SK-N-SH (cell line): Measurements from ENCODE around the gene CDKAL1. TPM values are rescaled to one million over a fixed set of nuclear protein-coding genes. Genes with fewer than 3 reads are reported as not detected.

Source experiments
- CTCF ChIA-PET: fragments of 300-600, 350-600 bp; formaldehyde crosslinking; extraction: SDS; loops from one replicate; lab custom pipeline; 2021; lab: Yijun Ruan, JAX
- POLR2A ChIA-PET: fragments of 350-600 bp; sonication (Branson Sonifier 250); formaldehyde crosslinking; extraction: SDS; loops from one replicate; lab custom pipeline; 2020; ENCODE audit warnings: antibody characterized with exemption, inconsistent platforms; lab: Yijun Ruan, JAX
- DNase-seq: peaks from one replicate; pipeline ENCODE4 v3.0.0; 2012
- H2AFZ ChIP-seq: fragments of 200-600 bp; sonication (generic); 2 replicates; pipeline ENCODE4 v1.8.1; 2016; ENCODE audit warnings: antibody characterized with exemption, mild to moderate bottlenecking, low read depth
- H3F3A ChIP-seq: fragments of 200-600 bp; sonication (generic); replicated peaks from 2 replicates; pipeline ENCODE3; 2016; ENCODE audit warnings: antibody characterized with exemption, mild to moderate bottlenecking; ENCODE audit not compliant: insufficient read depth
- H3K27ac ChIP-seq, 2 experiments: fragments of 200-500 bp in 1 of 2; fragments of 200-600 bp in 1 of 2; sonication (Bioruptor generic) in 1 of 2; sonication (generic), shearing (Covaris generic) in 1 of 2; 2 replicates each; pipeline versions ENCODE4 v1.5.1 to v1.6.1; 2014 to 2016; ENCODE audit warnings: low read depth in 2 of 2, inconsistent platforms in 1 of 2, low read length in 1 of 2, mild to moderate bottlenecking in 1 of 2, mixed read lengths in 1 of 2
- H3K27me3 ChIP-seq: fragments of 200-600 bp; sonication (generic), shearing (Covaris generic); 2 replicates; pipeline ENCODE4 v1.6.1; 2016; ENCODE audit warnings: mixed run types; ENCODE audit not compliant: insufficient read depth
- H3K36me3 ChIP-seq, 2 experiments: fragments of 200-500 bp in 1 of 2; fragments of 200-600 bp in 1 of 2; sonication (Bioruptor generic) in 1 of 2; sonication (generic) in 1 of 2; replicated peaks in 1 of 2; 2 replicates each; pipeline versions ENCODE3 to v1.5.1; 2014 to 2016; ENCODE audit warnings: low read length in 1 of 2, mild to moderate bottlenecking in 1 of 2; ENCODE audit not compliant: insufficient read depth in 2 of 2, control insufficient read depth in 1 of 2
- H3K4me1 ChIP-seq, 2 experiments: fragments of 200-500 bp in 1 of 2; fragments of 200-600 bp in 1 of 2; sonication (Bioruptor generic) in 1 of 2; sonication (generic), shearing (Covaris generic) in 1 of 2; 2 replicates each; pipeline versions ENCODE4 v1.5.1 to v1.6.1; 2014 to 2016; ENCODE audit warnings: low read depth in 1 of 2, low read length in 1 of 2, mixed run types in 1 of 2; ENCODE audit not compliant: insufficient read depth in 2 of 2, control insufficient read depth in 1 of 2
- H3K4me2 ChIP-seq: fragments of 200-600 bp; sonication (generic), shearing (Covaris generic); 2 replicates; pipeline ENCODE4 v1.6.1; 2017; ENCODE audit warnings: mixed run types
- H3K4me3 ChIP-seq, 2 experiments: fragments of 200-500 bp in 1 of 2; fragments of 200-600 bp in 1 of 2; sonication (Bioruptor generic) in 1 of 2; sonication (generic), shearing (Covaris generic) in 1 of 2; 2 replicates each; pipeline versions ENCODE4 v1.5.1 to v1.8.1; 2014 to 2016; ENCODE audit warnings: low read depth in 2 of 2, inconsistent platforms in 1 of 2, low read length in 1 of 2, mild to moderate bottlenecking in 1 of 2, mixed read lengths in 1 of 2, moderate library complexity in 1 of 2
- H3K79me2 ChIP-seq: fragments of 200-600 bp; sonication (generic); 2 replicates; pipeline ENCODE4 v1.8.1; 2017; ENCODE audit warnings: mild to moderate bottlenecking; ENCODE audit not compliant: insufficient read depth
- H3K9ac ChIP-seq: fragments of 200-600 bp; sonication (generic); 2 replicates; pipeline ENCODE4 v1.6.1; 2017; ENCODE audit warnings: mixed run types
- H3K9me2 ChIP-seq: fragments of 200-600 bp; sonication (generic); 2 replicates; pipeline ENCODE4 v1.6.1; 2017; ENCODE audit warnings: mixed run types
- H3K9me3 ChIP-seq: fragments of 200-600 bp; sonication (generic); 2 replicates; pipeline ENCODE4 v1.6.1; 2017; ENCODE audit warnings: mixed run types, mild to moderate bottlenecking, moderate library complexity
- H4K20me1 ChIP-seq: fragments of 200-600 bp; sonication (generic); 2 replicates; pipeline ENCODE4 v1.6.1; 2017; ENCODE audit warnings: mild to moderate bottlenecking, mixed run types; ENCODE audit not compliant: insufficient read depth
- CHD2 ChIP-seq: fragments of 150-350 bp; IDR thresholded peaks from 2 replicates; pipeline ENCODE4 v1.6.1; 2018; ENCODE audit warnings: low read length; ENCODE audit not compliant: partially characterized antibody
- ELF1 ChIP-seq: IDR thresholded peaks from 2 replicates; pipeline ENCODE4 v1.4.0; 2012
- EZH2phosphoT487 ChIP-seq: fragments of 200-600 bp; sonication (generic); IDR thresholded peaks from 2 replicates; pipeline ENCODE4 v1.6.1; 2017; ENCODE audit warnings: low read depth, mixed run types, mild to moderate bottlenecking, antibody characterized with exemption, moderate library complexity, borderline replicate concordance
- FOSL2 ChIP-seq: IDR thresholded peaks from 2 replicates; pipeline ENCODE4 v1.4.0; 2012; ENCODE audit warnings: low read depth, mild to moderate bottlenecking, moderate library complexity, borderline replicate concordance
- FOXM1 ChIP-seq: IDR thresholded peaks from 2 replicates; pipeline ENCODE4 v1.4.0; 2012; ENCODE audit warnings: low read depth, mild to moderate bottlenecking
- GABPA ChIP-seq: IDR thresholded peaks from 2 replicates; pipeline ENCODE4 v1.4.0; 2012; ENCODE audit warnings: low read depth, mild to moderate bottlenecking
- GATA2 ChIP-seq: sonication (generic); formaldehyde crosslinking; IDR thresholded peaks from 2 replicates; pipeline ENCODE4 v1.5.0; 2020; ENCODE audit warnings: mild to moderate bottlenecking, missing genetic modification reagents
- JUND ChIP-seq: IDR thresholded peaks from 2 replicates; pipeline ENCODE4 v1.4.0; 2012
- MXI1 ChIP-seq: IDR thresholded peaks from 2 replicates; pipeline ENCODE4 v1.6.1; 2012; ENCODE audit warnings: mild to moderate bottlenecking, low read depth, low read length, improper control_type of control experiment
- NFIC ChIP-seq: IDR thresholded peaks from 2 replicates; pipeline ENCODE4 v1.4.0; 2012; ENCODE audit warnings: borderline replicate concordance
- PBX3 ChIP-seq: IDR thresholded peaks from 2 replicates; pipeline ENCODE4; 2012
- POLR2AphosphoS5 ChIP-seq: IDR thresholded peaks from 2 replicates; pipeline ENCODE4 v1.6.1; 2012; ENCODE audit warnings: low read depth, low read length
- RAD21 ChIP-seq: IDR thresholded peaks from 2 replicates; pipeline ENCODE4 v1.6.1; 2012; ENCODE audit warnings: mild to moderate bottlenecking, low read length
- RCOR1 ChIP-seq: fragments of 150-350 bp; IDR thresholded peaks from 2 replicates; pipeline ENCODE4 v1.6.1; 2017; ENCODE audit warnings: antibody characterized with exemption, low read length
- RXRA ChIP-seq: IDR thresholded peaks from 2 replicates; pipeline ENCODE4 v1.4.0; 2012; ENCODE audit warnings: low read depth, mild to moderate bottlenecking, borderline replicate concordance
- TAF1 ChIP-seq: IDR thresholded peaks from 2 replicates; pipeline ENCODE4 v1.6.1; 2012; ENCODE audit warnings: low read depth, mild to moderate bottlenecking, low read length, moderate library complexity, borderline replicate concordance
- TCF12 ChIP-seq: IDR thresholded peaks from 2 replicates; pipeline ENCODE4 v1.4.0; 2012
- TEAD4 ChIP-seq: IDR thresholded peaks from 2 replicates; pipeline ENCODE4 v1.4.0; 2012; ENCODE audit warnings: mild to moderate bottlenecking, borderline replicate concordance; ENCODE audit not compliant: insufficient read depth
- USF1 ChIP-seq: IDR thresholded peaks from 2 replicates; pipeline ENCODE4 v1.4.0; 2012; ENCODE audit warnings: low read depth, borderline replicate concordance
- YY1 ChIP-seq: IDR thresholded peaks from 2 replicates; pipeline ENCODE4 v1.4.0; 2012; ENCODE audit warnings: low read depth, mild to moderate bottlenecking
- WGBS: methylation state at CpG from one replicate; pipeline ENCODE4 v1.1.6; 2017; ENCODE audit warnings: low lambda C conversion rate; 5-methylcytosine and 5-hydroxymethylcytosine counted together
- polyA plus RNA-seq, 3 experiments: library from polyadenylated mRNA; depleted of rRNA; stranded (reverse); fragments of >200 nt; gene quantifications; 2 replicates each; pipeline ENCODE4 v1.2.3, GENCODE V29; 2012
- TF ChIP-seq, protein P1 (sequence below): IDR thresholded peaks from 2 replicates; pipeline ENCODE4 v1.4.0; 2012; ENCODE audit warnings: low read depth, borderline replicate concordance
- TF ChIP-seq, protein P2 (sequence below): IDR thresholded peaks from 2 replicates; pipeline ENCODE4 v1.4.0; 2012; ENCODE audit warnings: low read depth
- TF ChIP-seq, protein P3 (sequence below): fragments of 200-600 bp; sonication (generic); IDR thresholded peaks from 2 replicates; pipeline ENCODE4 v1.6.1; 2017; ENCODE audit warnings: antibody characterized with exemption, mild to moderate bottlenecking, moderate library complexity

Gene CDKAL1
- polyA plus RNA-seq, 1 of the 3 experiments (the other 2 are of a cell fraction) = 2.6 TPM

- peak overlapping the region; percentile 26 to 77; a peak in 3 of 4 replicates for H3K27ac ChIP-seq
- peaks cover 0 to 14% of the 10 kb centered on the region in 2 experiments; a peak in 2 of 4 replicates for H3K4me1 ChIP-seq
- H3F3A ChIP-seq = no peaks in the 10 kb centered on the region
- peak overlapping the region; percentile 46 for H3K4me2 ChIP-seq
- H3K36me3 ChIP-seq = no peaks in the 10 kb centered on the region
- peak; percentile 54 for TF ChIP-seq TCF12
- TF ChIP-seq RCOR1 = no peak
- TF ChIP-seq, protein P1, sequence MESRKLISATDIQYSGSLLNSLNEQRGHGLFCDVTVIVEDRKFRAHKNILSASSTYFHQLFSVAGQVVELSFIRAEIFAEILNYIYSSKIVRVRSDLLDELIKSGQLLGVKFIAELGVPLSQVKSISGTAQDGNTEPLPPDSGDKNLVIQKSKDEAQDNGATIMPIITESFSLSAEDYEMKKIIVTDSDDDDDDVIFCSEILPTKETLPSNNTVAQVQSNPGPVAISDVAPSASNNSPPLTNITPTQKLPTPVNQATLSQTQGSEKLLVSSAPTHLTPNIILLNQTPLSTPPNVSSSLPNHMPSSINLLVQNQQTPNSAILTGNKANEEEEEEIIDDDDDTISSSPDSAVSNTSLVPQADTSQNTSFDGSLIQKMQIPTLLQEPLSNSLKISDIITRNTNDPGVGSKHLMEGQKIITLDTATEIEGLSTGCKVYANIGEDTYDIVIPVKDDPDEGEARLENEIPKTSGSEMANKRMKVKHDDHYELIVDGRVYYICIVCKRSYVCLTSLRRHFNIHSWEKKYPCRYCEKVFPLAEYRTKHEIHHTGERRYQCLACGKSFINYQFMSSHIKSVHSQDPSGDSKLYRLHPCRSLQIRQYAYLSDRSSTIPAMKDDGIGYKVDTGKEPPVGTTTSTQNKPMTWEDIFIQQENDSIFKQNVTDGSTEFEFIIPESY = no peak
- TF ChIP-seq, all 33 proteins: peak for 1
- H4K20me1 ChIP-seq = no peaks in the 10 kb centered on the region
- 65% methylated on average over 4 of the region's 4 CpGs for WGBS
- no peaks in the 10 kb centered on the region for H3K79me2 ChIP-seq
- H3K9ac ChIP-seq = no peak overlapping the region
- H3K4me3 ChIP-seq = no peak overlapping the region
- ChIA-PET POLR2A (no interaction called here), CTCF (interaction anchor here (0.8 to 1.2 kb wide), 2 partner anchors 11 to 458 kb away, joined by 3 to 7 read pairs; no protein-coding TSS in a partner anchor)
- H2AFZ ChIP-seq = peak overlapping the region; percentile 21; the same call in 1 of the 2 replicates
- H3K27me3 ChIP-seq = no peaks in the 10 kb centered on the region
- H3K9me3 ChIP-seq = no peaks in the 10 kb centered on the region
- H3K9me2 ChIP-seq = no peaks in the 10 kb centered on the region
- no peak for DNase-seq
Observed at GRCh38 chr6:20680697-20681165, 146.5 kb downstream of the CDKAL1 start.

DNA sequence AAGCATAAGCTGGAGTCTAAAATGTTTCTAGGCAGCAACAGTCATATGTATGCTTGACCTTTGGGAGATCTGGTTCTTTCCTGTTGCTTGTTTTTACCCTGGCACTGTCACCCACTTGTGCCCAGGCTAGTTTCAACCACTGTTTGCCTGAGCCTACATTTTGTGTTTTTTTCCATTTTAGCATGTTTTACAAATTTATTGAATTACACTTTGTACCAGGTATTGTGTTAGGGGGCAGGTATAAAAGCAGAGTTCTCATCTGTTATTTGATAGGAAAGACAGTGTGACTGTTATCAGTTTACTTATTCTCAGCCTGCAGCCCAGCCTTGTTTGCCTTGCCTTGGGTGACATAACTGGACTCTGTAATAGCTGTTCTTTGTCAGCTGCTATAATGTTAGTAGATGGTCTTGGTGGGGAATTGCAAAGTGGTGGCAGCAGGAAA is 147.0 kb downstream of the CDKAL1 start:
- Histone ChIP-seq H3K9me2 (no peaks in the 10 kb centered on the region), H3K9me3 (no peaks in the 10 kb centered on the region), H3K4me2 (0 out of 2 replicates have a peak overlapping the region, but pooled peaks have one; percentile 46), H3K4me1 (peaks cover 0 to 10% of the 10 kb centered on the region in 2 experiments; a peak in 2 of 4 replicates), H4K20me1 (no peaks in the 10 kb centered on the region), H2AFZ (no peak overlapping the region), H3K36me3 (no peaks in the 10 kb centered on the region), H3K27me3 (no peaks in the 10 kb centered on the region)
- CTCF ChIA-PET = interaction anchor here (1.2 kb wide), 1 partner anchor 10 kb away, joined by 7 read pairs; no protein-coding TSS in a partner anchor
- TF ChIP-seq RXRA (no peak), USF1 (no peak), FOXM1 (no peak), EZH2phosphoT487 (no peak), MXI1 (no peak), NFIC (no peak), FOSL2 (no peak), YY1 (no peak), POLR2AphosphoS5 (no peak), RAD21 (no peak), GABPA (no peak), TAF1 (no peak), GATA2 (no peak), TEAD4 (no peak), JUND (no peak), ELF1 (no peak), PBX3 (no peak), CHD2 (no peak)
- TF ChIP-seq, protein P2, sequence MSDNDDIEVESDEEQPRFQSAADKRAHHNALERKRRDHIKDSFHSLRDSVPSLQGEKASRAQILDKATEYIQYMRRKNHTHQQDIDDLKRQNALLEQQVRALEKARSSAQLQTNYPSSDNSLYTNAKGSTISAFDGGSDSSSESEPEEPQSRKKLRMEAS = no peak
- TF ChIP-seq, protein P3, sequence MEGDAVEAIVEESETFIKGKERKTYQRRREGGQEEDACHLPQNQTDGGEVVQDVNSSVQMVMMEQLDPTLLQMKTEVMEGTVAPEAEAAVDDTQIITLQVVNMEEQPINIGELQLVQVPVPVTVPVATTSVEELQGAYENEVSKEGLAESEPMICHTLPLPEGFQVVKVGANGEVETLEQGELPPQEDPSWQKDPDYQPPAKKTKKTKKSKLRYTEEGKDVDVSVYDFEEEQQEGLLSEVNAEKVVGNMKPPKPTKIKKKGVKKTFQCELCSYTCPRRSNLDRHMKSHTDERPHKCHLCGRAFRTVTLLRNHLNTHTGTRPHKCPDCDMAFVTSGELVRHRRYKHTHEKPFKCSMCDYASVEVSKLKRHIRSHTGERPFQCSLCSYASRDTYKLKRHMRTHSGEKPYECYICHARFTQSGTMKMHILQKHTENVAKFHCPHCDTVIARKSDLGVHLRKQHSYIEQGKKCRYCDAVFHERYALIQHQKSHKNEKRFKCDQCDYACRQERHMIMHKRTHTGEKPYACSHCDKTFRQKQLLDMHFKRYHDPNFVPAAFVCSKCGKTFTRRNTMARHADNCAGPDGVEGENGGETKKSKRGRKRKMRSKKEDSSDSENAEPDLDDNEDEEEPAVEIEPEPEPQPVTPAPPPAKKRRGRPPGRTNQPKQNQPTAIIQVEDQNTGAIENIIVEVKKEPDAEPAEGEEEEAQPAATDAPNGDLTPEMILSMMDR = no peak
- TF ChIP-seq, all 33 proteins: peak for 0
- H3K79me2 ChIP-seq = no peaks in the 10 kb centered on the region
- no peak overlapping the region for H3K9ac ChIP-seq
- H3K4me3 ChIP-seq = no peak overlapping the region
- no peak for DNase-seq
- peak overlapping the region; percentile 26 to 77; a peak in 3 of 4 replicates for H3K27ac ChIP-seq
- POLR2A ChIA-PET = no interaction called here
- no peaks in the 10 kb centered on the region for H3F3A ChIP-seq
